Activated naive CD4-positive, alpha-beta T cell treated with anti-CD3 and anti-CD28 coated beads, Interleukin-2, amount 50 U/mL, for 16 hours (primary cell): Measurements from ENCODE around the gene LRRC7.
"Not testable (repeated sequence)": the region's sequence is repeated elsewhere in the genome, so short reads cannot be mapped to it uniquely, and the experiment has no call there.

ENCODE experiments used
- DNase-seq: peaks from one replicate; pipeline ENCODE4 v3.0.0-alpha.2; 2020

LRRC7 gene

GRCh38 chr1:69898403-69898947, 330.8 kb downstream of the LRRC7 start:
- DNase-seq, result no peak

GRCh38 chr1:69911301-69911801, 343.6 kb downstream of the LRRC7 start:
- DNase-seq, result no peak

GRCh38 chr1:69913977-69914376, 346.3 kb downstream of the LRRC7 start:
- no peak for DNase-seq

- DNase-seq, result no peak
Observed at GRCh38 chr1:69914976-69915765, 347.4 kb downstream of the LRRC7 start.

- DNase-seq, result no peak
Observed at GRCh38 chr1:69919129-69919921, 351.6 kb downstream of the LRRC7 start.

GRCh38 chr1:69919922-69920273, 352.2 kb downstream of the LRRC7 start:
- no peak for DNase-seq

- no peak for DNase-seq
Observed at GRCh38 chr1:69920426-69920825, 352.7 kb downstream of the LRRC7 start.

- no peak for DNase-seq
Observed at GRCh38 chr1:69921486-69921885, 353.8 kb downstream of the LRRC7 start.

GRCh38 chr1:69928234-69928633, 360.5 kb downstream of the LRRC7 start:
- DNase-seq, result not testable (repeated sequence)

- DNase-seq, result no peak
Observed at GRCh38 chr1:69929308-69930057, 361.8 kb downstream of the LRRC7 start.

GRCh38 chr1:69930396-69930795, 362.7 kb downstream of the LRRC7 start:
- DNase-seq, result no peak

- DNase-seq, result no peak
Observed at GRCh38 chr1:69932760-69933159, 365.0 kb downstream of the LRRC7 start.

GRCh38 chr1:69940231-69940630, 372.5 kb downstream of the LRRC7 start:
- no peak for DNase-seq

GRCh38 chr1:69940816-69941215, 373.1 kb downstream of the LRRC7 start:
- DNase-seq, result no peak

- DNase-seq, result no peak
Observed at GRCh38 chr1:69943030-69943429, 375.3 kb downstream of the LRRC7 start.

- no peak for DNase-seq
Observed at GRCh38 chr1:69946935-69947334, 379.2 kb downstream of the LRRC7 start.

GRCh38 chr1:69947837-69948236, 380.1 kb downstream of the LRRC7 start:
- DNase-seq, result no peak

GRCh38 chr1:69952676-69953075, 385.0 kb downstream of the LRRC7 start:
- no peak for DNase-seq

GRCh38 chr1:69962452-69962851, 394.7 kb downstream of the LRRC7 start:
- not testable (repeated sequence) for DNase-seq

GRCh38 chr1:69967245-69967766, 399.6 kb downstream of the LRRC7 start:
- DNase-seq, result no peak

GRCh38 chr1:69976896-69977295, 409.2 kb downstream of the LRRC7 start:
- no peak for DNase-seq

- DNase-seq, result no peak
Observed at GRCh38 chr1:69982992-69983391, 415.3 kb downstream of the LRRC7 start.

GRCh38 chr1:69985376-69985775, 417.7 kb downstream of the LRRC7 start:
- DNase-seq, result no peak
